Duodenal mucosa (tissue), 2 donors: ENCODE measurements around the gene MPHOSPH10.
"Not testable (repeated sequence)": the region's sequence is repeated elsewhere in the genome, so short reads cannot be mapped to it uniquely, and the experiment has no call there.

Experiments used
- H3K27ac ChIP-seq: one replicate; pipeline ENCODE4 v1.7.0; 2013; ENCODE audit warnings: low read depth, low read length
- H3K27me3 ChIP-seq, 2 donors: one replicate each; pipeline ENCODE4 v1.7.0; 2013; ENCODE audit warnings: low read length in 2 of 2, control low read depth in 1 of 2; ENCODE audit not compliant: insufficient read depth in 2 of 2, control insufficient read depth in 1 of 2
- H3K36me3 ChIP-seq, 2 donors: one replicate each; pipeline ENCODE4 v1.7.0; 2013; ENCODE audit warnings: low read length in 2 of 2, control low read depth in 1 of 2; ENCODE audit not compliant: insufficient read depth in 2 of 2, control insufficient read depth in 1 of 2
- H3K4me1 ChIP-seq, 2 donors: one replicate each; pipeline ENCODE4 v1.7.0; 2013; ENCODE audit warnings: low read length in 2 of 2, control low read depth in 1 of 2; ENCODE audit not compliant: insufficient read depth in 2 of 2, control insufficient read depth in 1 of 2
- H3K4me3 ChIP-seq, 2 donors: one replicate each; pipeline ENCODE4 v1.7.0; 2013; ENCODE audit warnings: low read length in 2 of 2, low read depth in 1 of 2
- H3K9ac ChIP-seq, 2 donors: one replicate each; pipeline ENCODE4 v1.7.0; 2013; ENCODE audit warnings: low read length in 2 of 2, low read depth in 1 of 2
- H3K9me3 ChIP-seq, 2 donors: one replicate each; pipeline ENCODE4 v1.7.0; 2013; ENCODE audit warnings: low read length in 2 of 2, control low read depth in 1 of 2; ENCODE audit not compliant: control insufficient read depth in 1 of 2

MPHOSPH10 gene

DNA sequence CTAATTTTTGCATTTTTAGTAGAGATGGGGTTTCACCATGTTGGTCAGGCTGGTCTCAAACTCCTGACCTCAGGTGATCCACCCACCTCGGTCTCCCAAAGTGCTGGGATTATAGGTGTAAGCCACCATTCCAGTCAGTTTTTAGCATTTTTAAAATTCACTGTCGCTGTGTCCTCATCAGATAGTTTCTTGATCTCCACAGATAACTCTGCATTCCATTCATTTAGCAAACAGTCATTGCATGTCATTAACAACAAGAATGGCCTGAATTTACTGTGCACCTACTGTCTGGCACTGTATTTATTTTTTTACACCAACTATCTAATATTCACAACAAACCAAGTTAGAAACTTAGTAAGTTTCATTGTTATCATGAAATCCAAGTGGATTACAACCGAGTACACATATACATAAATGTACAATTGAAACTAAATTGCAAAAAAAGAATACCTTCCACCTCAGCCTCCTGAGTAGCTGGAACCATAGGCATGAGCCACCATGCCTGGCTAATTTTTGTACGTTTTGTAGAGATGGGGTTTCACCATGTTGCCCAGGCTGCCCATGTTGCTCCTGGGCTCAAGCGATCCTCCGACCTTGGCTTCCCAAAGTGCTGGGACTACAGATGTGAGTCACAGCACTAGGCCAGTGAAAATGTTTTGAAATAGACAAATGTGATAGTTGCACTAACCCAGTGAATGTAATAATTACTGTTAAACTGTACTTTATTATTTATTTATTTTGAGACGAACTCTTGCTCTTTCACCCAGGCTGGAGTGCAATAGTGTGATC, 4.7 kb upstream of the MPHOSPH10 start:
- Histone ChIP-seq H3K9me3 (no peaks in the 10 kb centered on the region), H3K4me3 (no peak overlapping the region), H3K36me3 (peaks cover 8 to 23% of the 10 kb centered on the region in 2 donors), H3K27ac (no peak overlapping the region), H3K4me1 (peaks cover 5 to 7% of the 10 kb centered on the region in 2 donors), H3K27me3 (no peaks in the 10 kb centered on the region), H3K9ac (no peak overlapping the region)

DNA sequence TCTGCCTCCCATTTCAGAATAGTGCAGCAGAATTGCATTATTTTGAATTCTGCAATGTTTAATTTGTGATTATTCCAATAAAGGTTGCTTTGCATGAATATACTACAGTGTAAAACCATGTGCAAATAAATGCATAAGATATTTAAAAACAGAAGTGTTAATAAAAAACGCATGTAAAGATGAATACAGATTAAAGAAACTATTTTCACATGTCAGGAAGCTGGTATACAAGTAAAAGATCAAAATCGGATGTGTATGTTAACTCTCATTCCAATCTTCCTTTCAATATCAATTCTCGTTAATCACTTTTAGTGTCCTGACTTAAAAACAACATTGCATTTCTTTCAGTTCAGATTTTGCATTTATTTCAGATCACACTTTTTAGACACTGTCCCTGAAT, 3.5 kb upstream of the MPHOSPH10 start:
- no peaks in the 10 kb centered on the region for H3K27me3 ChIP-seq
- H3K9ac ChIP-seq = no peak overlapping the region
- no peak overlapping the region for H3K27ac ChIP-seq
- H3K4me1 ChIP-seq = peaks cover 9 to 15% of the 10 kb centered on the region in 2 donors
- peaks cover 5 to 18% of the 10 kb centered on the region in 2 donors for H3K36me3 ChIP-seq
- no peak overlapping the region for H3K4me3 ChIP-seq
- H3K9me3 ChIP-seq = no peaks in the 10 kb centered on the region

DNA sequence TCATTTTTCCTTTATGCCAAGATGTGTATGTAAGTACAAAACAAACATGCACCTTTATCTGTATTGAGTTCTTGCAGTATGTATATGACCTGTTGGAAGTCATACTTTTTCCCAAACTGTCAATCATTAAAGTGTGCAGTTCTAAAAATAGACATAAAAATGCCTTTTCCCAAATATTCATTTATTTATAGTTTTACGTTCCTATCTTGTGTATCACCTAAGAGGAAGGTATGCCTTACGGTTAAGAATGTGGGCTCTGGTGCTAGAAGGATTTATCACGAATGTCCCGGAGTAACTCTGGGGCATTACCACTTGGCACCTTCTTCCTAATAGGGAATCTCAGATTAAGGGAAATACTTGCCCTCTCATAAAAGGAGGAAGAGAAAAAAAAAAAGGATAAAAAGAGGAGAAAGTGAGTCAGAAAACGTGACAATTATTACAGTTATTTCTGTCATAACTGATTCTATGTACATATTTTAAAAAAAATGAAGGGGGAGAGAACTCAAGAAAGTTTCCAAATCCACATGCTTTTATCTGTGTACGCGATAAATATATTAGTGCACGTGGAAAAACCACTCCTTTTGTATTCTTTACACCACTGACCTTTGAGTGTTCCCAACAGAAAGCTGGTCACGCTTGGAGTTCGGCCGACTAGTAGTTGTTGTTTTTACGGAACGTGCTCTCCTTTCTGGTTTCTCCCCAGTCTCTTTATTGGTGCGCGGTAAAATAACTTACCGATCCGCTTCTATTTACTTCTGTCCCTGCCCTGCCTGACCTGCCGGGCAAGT, 1.1 kb upstream of the MPHOSPH10 start:
- H3K27ac ChIP-seq = peak overlapping the region; percentile 84
- no peaks in the 10 kb centered on the region for H3K9me3 ChIP-seq
- H3K27me3 ChIP-seq = no peaks in the 10 kb centered on the region
- H3K36me3 ChIP-seq = peaks cover 0 to 13% of the 10 kb centered on the region in 2 donors
- peak overlapping the region; percentile 88 to 99 for H3K9ac ChIP-seq
- H3K4me1 ChIP-seq = peaks cover 14 to 21% of the 10 kb centered on the region in 2 donors
- H3K4me3 ChIP-seq = peak overlapping the region; percentile 96 to 100

DNA sequence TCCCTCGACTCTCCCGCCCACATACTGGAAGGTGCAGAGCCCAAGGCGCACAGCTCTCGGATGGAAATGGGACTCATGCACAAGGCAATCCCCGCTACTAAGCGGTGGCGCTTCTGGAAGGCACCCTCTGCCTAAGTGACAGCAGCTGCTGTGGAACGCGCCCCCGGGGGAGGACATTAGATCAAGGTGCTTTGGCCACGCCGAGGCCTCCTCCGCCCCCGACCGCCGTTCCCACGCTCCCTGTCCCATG, 607 bp upstream of the MPHOSPH10 start:
- Histone ChIP-seq H3K4me1 (peaks cover 14 to 21% of the 10 kb centered on the region in 2 donors), H3K4me3 (peak overlapping the region; percentile 96 to 100), H3K36me3 (peaks cover 0 to 18% of the 10 kb centered on the region in 2 donors)

DNA sequence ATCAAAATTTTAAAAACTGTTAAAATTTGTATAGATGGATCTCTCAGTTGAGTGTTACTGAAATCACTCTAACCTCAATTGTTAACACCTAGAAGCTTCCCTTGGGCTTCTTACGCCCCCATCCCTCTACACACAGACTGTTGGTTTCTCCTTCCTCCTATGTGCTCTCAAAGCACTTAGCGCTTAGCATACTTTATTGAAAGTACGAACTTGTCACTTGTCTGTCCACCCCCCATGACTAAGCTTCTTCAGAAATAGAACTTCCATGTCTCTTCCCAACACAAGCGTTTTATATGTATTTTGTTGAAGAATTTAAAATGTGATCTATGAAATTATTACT, 441 bp downstream of the MPHOSPH10 start:
- no peaks in the 10 kb centered on the region for H3K9me3 ChIP-seq
- peaks cover 14 to 21% of the 10 kb centered on the region in 2 donors for H3K4me1 ChIP-seq
- H3K9ac ChIP-seq = peak overlapping the region; percentile 85 to 88
- H3K27ac ChIP-seq = no peak overlapping the region
- peak overlapping the region; percentile 96 to 100 for H3K4me3 ChIP-seq
- H3K27me3 ChIP-seq = no peaks in the 10 kb centered on the region
- peaks cover 0 to 23% of the 10 kb centered on the region in 2 donors for H3K36me3 ChIP-seq

More for the DNA sequence above, 607 bp upstream of the MPHOSPH10 start:
- Histone ChIP-seq H3K27me3 (no peaks in the 10 kb centered on the region), H3K9ac (peak overlapping the region; percentile 88 to 99), H3K9me3 (no peaks in the 10 kb centered on the region), H3K27ac (peak overlapping the region; percentile 84)

DNA sequence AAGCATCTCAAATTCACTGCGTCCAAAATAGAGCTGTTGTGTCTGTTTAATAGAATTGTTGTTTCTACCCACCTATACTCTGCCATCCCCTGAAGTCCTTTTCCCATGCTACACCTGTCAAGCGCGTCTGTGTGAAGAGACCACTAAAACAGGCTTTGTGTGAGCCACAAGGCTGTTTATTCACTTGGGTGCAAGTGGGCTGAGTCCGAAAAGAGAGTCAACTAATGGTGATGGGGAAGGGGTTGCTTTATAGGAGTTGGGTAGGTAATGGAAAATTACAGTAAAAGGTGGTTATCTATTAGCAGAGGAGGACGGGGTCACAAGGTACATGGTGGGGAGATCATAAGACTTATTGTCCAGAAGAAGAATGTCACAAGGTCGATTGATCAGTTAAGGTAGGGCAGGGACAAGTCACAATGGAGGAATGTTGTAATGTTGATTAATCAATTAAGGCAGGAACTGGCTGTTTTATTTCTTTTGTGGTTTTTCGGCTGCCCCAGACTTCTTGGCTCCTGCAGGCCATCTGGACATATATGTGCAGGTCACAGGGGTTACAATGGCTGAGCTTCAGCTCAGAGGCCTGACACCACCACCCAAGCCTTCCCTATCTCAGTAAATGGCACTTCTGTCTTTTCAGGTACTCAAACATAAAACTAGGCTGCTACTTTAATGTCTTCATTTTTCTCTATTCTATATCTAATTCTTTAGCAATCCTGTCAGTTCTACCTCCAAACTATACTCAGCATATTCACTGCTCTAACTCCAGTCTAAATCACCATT, 1.1 kb downstream of the MPHOSPH10 start:
- peaks cover 0 to 28% of the 10 kb centered on the region in 2 donors for H3K36me3 ChIP-seq
- not testable (repeated sequence) for H3K27me3 ChIP-seq, H3K27ac ChIP-seq, H3K9me3 ChIP-seq
- peaks cover 14 to 21% of the 10 kb centered on the region in 2 donors for H3K4me1 ChIP-seq
- peak overlapping the region; percentile 96 to 100 for H3K4me3 ChIP-seq
- H3K9ac ChIP-seq = peak overlapping the region; percentile 57 to 88

DNA sequence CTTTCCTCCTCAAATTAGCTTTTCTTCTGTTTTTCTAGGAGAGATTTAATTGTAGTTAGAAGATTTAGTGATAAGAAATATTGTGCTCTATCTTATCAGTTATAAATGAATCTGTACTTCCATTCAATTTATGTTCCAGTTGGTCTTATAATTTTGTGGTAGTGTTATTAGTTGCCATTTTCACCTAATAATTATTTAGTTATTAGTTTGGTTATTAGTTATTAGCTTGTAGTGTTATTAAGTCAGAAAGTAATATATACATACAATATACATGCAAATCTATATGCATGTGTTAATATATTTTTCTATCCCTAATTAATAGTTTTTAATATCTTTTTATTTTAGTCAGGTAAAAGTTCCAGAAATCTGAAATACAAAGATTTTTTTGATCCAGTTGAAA, 3.2 kb downstream of the MPHOSPH10 start:
- peaks cover 7 to 16% of the 10 kb centered on the region in 2 donors for H3K4me1 ChIP-seq

DNA sequence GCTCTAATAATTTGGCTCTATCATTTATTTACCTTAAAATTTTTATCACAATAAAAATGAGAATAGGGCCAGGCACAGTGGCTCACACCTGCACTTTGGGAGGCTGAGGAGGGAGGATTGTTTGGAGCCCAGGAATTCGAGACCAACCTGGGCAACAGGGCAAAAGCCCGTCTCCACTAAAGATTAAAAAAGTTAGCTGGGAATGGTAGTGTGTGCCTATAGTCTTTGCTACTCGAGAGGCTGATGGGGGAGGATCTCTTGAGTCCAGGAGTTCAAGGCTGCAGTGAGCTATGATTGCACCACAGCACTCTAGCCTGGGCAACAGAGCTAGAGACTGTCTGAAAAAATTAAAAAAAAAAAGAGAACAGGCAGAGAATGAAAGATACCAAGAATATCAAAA, 5.7 kb downstream of the MPHOSPH10 start:
- Histone ChIP-seq H3K4me3 (no peak overlapping the region), H3K9ac (no peak overlapping the region), H3K9me3 (no peaks in the 10 kb centered on the region), H3K4me1 (peaks cover 7 to 14% of the 10 kb centered on the region in 2 donors), H3K36me3 (peaks cover 26 to 69% of the 10 kb centered on the region in 2 donors), H3K27ac (no peak overlapping the region), H3K27me3 (no peaks in the 10 kb centered on the region)

More for the DNA sequence above, 3.2 kb downstream of the MPHOSPH10 start:
- Histone ChIP-seq H3K27me3 (no peaks in the 10 kb centered on the region), H3K9me3 (no peaks in the 10 kb centered on the region), H3K36me3 (peaks cover 5 to 47% of the 10 kb centered on the region in 2 donors), H3K27ac (no peak overlapping the region), H3K9ac (no peak overlapping the region), H3K4me3 (no peak overlapping the region)

DNA sequence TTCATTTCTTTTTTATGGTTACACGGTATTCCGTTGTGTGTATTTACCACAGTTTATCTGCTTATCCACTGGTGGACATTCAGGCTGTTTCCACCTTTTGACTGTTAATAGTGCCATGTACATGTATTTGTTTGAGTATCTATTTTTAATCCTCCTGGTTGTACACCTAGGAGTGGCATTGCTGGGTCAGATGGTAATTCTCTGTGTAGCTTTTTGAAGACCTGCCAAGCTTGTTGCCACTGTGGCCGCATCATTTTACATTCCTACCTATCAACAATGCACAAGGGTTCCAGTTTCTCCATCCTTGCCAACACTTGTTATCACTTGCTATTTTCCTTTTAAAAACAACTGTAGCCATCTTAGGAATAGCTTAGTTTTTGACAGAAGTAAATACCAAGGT, 13.3 kb downstream of the MPHOSPH10 start:
- H3K4me3 ChIP-seq = no peak overlapping the region
- no peaks in the 10 kb centered on the region for H3K9me3 ChIP-seq
- peaks cover 54 to 93% of the 10 kb centered on the region in 2 donors for H3K36me3 ChIP-seq
- no peak overlapping the region for H3K27ac ChIP-seq
- H3K4me1 ChIP-seq = no peaks in the 10 kb centered on the region
- H3K9ac ChIP-seq = no peak overlapping the region
- no peaks in the 10 kb centered on the region for H3K27me3 ChIP-seq
